HL-60 (cell line): ENCODE measurements around the gene TVP23A.

Experiments
- GABPA ChIP-seq: IDR thresholded peaks from 2 replicates; pipeline ENCODE4 v1.6.1; 2012; ENCODE audit warnings: low read depth
- POLR2AphosphoS5 ChIP-seq: IDR thresholded peaks from 2 replicates; pipeline ENCODE4 v1.6.1; 2012; ENCODE audit warnings: low read depth
- TF ChIP-seq, protein P1 (sequence below): IDR thresholded peaks from one replicate; pipeline ENCODE4 v1.5.1; 2011; ENCODE audit warnings: low read length, control low read depth, inconsistent platforms; ENCODE audit not compliant: insufficient read depth

DNA sequence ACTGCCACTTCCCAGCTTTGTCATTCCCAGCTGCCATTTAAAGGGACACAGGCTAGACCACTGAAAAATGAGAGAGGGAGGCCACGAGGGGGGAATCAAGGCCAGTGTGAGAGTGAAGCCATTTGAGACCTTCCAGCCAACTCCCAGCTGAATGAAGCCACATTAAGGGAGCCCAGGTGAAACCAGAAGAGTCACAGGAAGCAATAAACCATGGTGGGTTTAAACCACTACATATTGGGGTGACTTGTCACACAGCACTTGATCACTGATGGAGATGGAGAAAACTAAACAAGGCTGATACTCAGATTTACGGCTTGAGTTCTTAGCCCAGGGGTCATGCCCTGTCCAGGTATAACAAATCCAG, 77.8 kb downstream of the TVP23A start:
- TF ChIP-seq, protein P1, sequence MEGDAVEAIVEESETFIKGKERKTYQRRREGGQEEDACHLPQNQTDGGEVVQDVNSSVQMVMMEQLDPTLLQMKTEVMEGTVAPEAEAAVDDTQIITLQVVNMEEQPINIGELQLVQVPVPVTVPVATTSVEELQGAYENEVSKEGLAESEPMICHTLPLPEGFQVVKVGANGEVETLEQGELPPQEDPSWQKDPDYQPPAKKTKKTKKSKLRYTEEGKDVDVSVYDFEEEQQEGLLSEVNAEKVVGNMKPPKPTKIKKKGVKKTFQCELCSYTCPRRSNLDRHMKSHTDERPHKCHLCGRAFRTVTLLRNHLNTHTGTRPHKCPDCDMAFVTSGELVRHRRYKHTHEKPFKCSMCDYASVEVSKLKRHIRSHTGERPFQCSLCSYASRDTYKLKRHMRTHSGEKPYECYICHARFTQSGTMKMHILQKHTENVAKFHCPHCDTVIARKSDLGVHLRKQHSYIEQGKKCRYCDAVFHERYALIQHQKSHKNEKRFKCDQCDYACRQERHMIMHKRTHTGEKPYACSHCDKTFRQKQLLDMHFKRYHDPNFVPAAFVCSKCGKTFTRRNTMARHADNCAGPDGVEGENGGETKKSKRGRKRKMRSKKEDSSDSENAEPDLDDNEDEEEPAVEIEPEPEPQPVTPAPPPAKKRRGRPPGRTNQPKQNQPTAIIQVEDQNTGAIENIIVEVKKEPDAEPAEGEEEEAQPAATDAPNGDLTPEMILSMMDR, result no peak
- TF ChIP-seq POLR2AphosphoS5 (no peak), GABPA (no peak)
